IPS-18c (cell line): ENCODE data around the gene LSMEM2.

Experiments
- H3K4me3 ChIP-seq: 2 replicates; pipeline ENCODE4 v1.7.0; 2013; ENCODE audit warnings: low read depth, mild to moderate bottlenecking, low read length, moderate library complexity; ENCODE audit not compliant: insufficient read depth
- H3K9me3 ChIP-seq: one replicate; pipeline ENCODE4 v1.6.1; 2013; ENCODE audit warnings: mild to moderate bottlenecking, low read length, moderate library complexity; ENCODE audit not compliant: control insufficient read depth, insufficient read depth

Gene LSMEM2

DNA sequence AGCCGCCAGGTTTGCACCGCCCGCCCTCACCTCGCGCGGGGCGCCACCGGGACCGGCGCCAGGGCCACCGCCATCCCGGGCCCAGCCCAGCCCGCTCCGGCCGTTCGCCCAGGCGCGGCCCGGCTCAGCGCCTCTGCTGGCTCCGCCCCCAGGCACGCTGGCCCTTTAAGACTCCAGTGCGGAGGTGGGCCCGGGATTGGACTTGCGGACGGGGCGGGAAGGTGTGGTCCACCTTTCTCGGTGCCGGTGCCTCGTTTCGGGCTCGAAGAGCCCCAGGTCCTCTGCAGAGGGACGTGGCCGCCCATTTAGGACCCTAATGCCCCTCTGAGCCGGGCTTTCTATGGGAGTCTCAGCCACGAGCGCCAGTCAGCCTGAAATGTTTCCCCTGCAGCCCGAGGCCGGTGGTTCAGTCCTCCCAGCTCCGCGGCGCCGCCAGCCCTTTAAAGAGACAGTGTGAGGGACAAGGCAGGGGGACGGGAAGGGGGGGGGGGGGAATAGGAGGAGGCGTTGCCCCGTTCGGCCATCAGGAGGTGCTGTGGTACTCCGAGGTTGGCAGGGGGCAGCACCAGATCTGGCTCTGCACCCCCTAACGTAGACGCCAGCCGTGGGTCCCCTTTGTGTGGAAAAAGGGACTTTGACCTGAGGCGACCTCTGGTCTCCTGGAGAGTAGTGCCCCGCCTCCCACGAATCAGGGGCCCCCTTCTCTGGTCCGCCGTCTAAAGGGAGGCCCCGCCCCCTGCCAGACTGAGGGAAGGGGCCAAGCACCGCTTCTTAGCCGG lies 42.6 kb downstream of the LSMEM2 start:
- peak overlapping the region; percentile 71 for H3K4me3 ChIP-seq
- H3K9me3 ChIP-seq: no peaks in the 10 kb centered on the region

DNA sequence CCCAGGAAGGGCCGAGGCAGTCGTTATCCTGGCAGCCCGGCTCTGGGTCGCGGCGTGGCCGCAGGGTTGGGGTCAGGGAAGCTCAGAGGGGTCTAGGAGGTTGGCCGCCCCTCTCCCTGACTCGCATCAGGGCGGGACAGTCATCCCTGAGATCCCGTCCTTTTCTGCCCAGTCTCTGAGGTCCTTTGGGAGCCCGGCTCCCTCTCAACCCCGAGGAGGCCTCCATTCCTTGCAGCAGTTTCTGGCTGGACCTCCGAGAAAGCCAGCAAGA lies 43.2 kb downstream of the LSMEM2 start:
- Histone ChIP-seq H3K4me3 (peak overlapping the region; percentile 71), H3K9me3 (no peaks in the 10 kb centered on the region)

DNA sequence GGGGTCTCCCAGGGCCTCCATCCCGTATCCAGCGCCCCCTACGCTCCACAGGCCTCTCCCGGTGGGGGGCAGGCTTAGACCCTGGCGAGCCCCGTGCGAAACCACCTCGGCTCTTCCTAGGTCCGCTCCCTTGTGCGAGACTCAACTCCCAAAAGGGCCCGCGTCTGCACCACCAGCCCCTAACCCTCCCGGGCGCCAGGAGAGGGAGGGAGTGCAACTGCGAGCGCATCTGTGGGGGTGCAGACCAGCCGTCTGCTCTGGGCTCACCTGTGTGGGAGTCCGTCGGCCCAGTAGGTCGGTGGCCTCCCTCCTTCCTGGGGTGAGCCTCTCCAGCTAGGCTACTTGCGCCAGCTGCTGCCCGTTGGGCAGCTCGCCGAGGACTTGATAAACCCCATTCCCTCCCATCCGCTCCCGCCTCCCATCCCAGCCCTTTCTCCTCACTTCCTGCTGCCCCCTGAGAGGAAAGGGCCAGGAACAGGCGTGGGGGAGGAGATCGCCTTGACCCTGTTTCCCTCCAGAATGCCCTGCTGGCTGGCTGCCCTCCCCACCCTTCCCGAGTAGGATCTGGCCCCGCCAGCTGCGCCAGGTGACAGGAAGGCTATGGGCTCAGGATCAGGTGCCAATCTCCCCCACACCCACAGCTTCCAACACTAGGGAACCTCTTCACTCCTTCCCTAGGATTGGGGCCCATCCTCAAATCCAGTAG lies 43.7 kb downstream of the LSMEM2 start, which contains the start of gene HYAL2:
TSS of gene HYAL2 (minus strand) at position 360 of the 706 bp plus-strand sequence. CDS start 2,256 bp downstream, outside the sequence.
- Histone ChIP-seq H3K9me3 (no peaks in the 10 kb centered on the region), H3K4me3 (peak within 1 kb of the TSS; percentile 71)

DNA sequence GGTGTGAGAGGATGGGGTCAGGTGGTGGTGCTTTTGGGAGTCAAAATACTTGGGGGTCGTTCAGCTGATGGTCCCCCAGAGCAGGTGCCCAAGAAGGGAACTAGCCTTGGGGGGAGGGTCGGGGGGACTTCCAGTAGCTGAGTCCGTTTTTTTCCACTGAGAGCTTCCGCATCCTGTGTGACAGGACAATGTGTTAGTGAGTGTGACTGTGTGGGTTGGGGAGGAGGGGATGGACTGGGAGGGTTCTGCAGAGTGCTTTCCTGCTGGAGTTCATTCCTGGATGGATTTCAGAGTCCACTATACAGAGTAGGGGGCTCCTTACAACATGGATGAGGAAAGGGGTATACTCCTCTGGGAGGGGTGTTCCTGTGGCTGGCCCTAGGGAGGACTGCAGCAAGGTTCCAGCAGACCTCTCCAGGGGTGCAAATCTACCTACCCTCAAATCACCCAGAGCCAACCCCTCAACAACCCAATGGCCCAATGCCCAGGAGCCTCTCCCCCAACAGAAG lies 44.3 kb downstream of the LSMEM2 start:
- Histone ChIP-seq H3K4me3 (peak overlapping the region; percentile 71), H3K9me3 (peaks cover 4% of the 10 kb centered on the region)

DNA sequence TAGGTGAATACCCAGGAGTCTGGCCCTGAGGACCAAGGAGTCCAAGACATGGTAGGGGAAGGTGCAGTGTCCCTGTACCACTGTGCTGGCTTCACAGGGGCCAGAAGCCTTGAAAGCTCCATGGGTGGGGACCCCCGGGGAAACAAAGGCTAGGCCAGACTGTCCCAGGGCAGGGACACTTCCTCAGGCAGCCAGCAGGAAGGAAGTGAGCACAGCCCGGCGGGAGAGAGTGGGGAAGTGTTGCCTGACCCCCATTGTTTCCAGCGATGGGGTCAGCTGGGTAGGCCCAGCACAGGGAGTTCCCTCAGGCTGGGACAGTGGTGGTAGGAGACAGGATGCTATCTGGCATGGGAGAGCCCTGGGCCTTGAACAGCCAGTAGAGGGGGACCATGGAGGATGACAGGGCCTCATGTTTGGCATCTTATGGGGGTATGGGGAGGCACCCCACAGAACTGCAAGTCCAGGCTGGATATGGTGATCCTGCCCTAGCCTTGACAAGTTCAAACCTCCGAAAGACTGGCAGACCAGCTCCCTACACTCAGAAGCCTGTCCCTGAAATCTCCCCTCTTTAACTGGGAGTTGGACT lies 44.8 kb downstream of the LSMEM2 start:
- peaks cover 8% of the 10 kb centered on the region for H3K9me3 ChIP-seq
- H3K4me3 ChIP-seq: no peak overlapping the region

DNA sequence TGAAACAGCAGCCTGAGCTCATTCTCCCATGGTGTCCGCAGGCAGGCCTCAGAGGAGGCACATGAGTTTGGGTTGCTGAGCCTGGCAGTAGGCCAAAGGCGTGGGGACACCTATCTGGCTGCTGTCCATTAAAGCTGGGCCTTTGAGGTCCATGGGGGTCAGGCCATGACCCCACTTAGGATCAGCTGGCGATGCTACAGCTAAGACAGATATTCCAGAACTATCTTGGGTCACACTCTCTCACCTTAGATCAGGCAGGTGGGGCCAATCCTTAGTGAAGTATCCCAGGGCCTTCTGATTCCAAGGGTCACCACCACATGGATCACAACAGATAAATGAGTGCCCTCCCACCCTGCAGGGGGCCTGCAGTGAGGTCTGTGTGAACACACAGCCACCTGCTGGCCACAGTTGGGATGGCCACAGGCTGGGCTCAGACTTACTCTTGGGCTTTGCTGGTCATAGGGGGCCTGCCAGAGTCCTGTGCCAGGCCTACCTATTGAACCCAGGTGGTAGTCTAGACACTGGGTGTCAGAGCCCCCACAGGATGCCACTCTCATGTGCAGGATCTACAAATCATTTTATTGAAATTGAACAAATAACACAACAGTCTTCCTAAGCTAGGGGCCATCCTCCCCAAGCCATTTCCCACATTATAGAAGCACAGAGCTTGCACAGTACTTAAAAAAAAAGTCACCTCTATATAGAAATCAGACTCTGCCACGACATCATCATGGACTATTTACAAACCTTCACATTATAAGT lies 45.6 kb downstream of the LSMEM2 start:
- peaks cover 8% of the 10 kb centered on the region for H3K9me3 ChIP-seq

DNA sequence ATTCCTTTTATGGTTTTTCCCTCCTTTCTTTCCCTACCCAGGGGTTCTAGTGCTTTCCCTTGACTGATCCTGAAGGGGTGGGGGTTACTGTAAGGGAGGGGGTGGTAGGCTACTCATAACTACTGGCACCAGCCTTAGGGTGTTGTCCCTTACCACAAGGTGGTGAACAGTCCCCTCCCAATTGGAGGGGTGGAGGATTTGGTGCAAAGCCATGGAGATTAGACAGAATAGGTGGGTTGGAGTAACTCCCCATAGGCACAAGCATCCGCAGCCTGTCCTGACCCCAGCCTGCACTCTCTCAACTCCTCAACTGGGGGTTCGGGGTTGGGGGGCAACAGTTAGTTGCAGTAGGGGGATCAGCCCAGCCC lies 46.2 kb downstream of the LSMEM2 start:
- Histone ChIP-seq H3K4me3 (no peak overlapping the region), H3K9me3 (peaks cover 8% of the 10 kb centered on the region)

More for the DNA sequence above, 45.6 kb downstream of the LSMEM2 start:
- no peak overlapping the region for H3K4me3 ChIP-seq

DNA sequence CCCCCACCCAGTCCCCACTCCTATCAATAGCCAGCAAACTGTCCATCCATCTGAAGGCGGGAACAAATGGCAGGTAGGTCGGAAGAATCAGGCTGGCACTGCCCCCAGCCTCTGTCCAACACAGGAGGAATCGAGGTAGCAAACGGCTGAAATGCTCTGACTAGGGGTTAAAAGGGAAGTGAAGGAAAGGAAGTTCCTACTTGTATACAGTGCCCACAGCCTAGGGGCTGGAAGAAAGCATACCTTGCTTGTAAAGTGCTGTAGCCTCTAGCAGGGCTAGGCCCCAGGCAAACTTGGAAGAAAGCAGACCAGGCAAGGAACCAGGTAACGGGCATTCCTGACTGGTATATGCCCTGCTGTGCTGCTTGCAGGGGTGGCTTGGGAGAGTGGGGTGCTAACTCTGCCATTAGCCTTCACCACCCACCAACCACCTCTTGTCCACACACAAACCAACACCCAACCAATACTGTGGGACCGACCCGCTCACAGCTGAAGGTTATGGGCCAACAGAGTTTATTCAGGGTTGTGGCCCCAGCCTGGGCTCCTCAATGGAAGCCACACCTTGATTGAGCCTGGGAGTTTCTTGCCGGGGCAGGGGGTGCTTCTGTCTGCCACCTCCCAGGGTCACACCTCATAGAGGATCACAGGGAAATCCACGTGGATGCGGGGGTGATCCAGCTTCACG lies 46.8 kb downstream of the LSMEM2 start:
- peaks cover 8% of the 10 kb centered on the region for H3K9me3 ChIP-seq
- H3K4me3 ChIP-seq: no peak overlapping the region

DNA sequence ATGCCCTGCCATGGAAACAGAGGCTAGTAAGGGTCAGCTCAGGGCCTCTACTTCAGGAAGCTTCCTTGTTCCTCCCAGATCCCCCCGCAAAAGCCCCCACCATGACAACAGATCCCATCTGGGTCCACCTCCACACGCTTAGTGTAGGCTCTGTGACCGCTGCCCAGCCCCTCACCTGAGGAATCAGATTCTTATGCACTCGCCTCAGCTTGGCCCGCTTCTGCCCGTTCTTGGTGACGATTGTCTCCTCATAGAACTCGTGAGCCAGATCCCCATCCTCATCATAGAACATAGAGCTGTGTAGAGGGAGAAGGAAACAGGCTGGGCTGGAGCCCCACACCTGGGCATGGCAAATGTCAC lies 47.3 kb downstream of the LSMEM2 start:
- Histone ChIP-seq H3K9me3 (peaks cover 8% of the 10 kb centered on the region), H3K4me3 (no peak overlapping the region)

DNA sequence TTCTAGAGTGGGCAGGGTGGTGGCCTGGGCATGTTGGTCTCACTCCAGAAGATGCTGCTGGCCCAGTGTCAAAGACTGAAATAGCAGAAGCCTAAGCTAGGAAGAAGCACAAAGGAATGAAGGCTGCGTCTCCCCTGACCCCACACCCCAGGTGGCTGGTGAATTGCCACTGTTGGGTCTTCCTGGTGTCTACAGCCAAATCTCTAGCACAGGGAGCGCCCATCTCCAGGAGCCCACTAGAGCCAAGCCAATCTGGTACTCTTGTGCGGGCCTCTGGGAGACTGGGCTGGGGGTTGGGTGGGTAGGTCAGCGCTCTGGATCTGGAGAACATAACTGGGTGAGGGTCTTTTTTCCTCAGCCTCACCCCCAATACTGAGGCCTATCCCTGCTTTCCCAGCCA lies 48.2 kb downstream of the LSMEM2 start:
- peaks cover 8% of the 10 kb centered on the region for H3K9me3 ChIP-seq
- peak overlapping the region; percentile 91 for H3K4me3 ChIP-seq

DNA sequence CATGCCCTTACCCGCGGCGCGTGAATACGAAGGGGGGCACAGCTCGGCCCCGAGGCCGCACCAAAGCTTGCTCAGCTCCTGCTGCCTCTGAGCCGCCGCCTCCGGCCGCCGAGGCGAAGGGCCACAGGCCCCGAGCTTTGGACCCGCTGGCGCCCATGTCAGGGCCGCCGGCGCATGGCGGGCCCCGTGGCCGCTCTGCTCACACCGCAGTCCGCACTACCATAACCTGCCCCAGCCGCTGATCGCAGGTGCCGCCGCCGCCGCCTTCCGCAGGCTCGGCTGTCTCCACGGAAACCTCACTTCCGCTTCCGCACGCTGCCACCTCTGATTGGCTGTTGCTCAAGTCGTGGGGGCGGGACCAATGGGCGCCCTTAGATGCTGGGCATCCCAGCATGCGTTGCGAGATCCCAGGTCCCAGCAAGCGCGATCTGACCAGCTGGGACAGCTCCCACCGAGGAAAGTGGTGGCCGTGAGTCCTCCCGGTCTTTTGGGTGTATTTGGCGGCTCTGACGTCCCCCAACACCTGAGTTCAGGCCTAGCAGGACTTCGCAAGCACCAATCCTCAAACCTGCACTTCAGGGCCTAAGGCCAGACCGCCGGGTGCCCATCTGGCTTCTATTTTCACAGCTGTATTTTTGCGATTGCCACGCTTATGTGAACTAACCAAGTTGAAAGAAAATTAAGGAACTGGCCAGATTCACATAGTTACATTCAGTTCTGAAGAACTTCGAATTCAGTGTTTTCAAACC lies 49.2 kb downstream of the LSMEM2 start, which contains the start of gene TUSC2:
TSS of gene TUSC2 (minus strand) at position 281 of the 749 bp plus-strand sequence. CDS start at position 157, 124 bp downstream.
- Histone ChIP-seq H3K4me3 (peak within 1 kb of the TSS; percentile 91), H3K9me3 (peaks cover 8% of the 10 kb centered on the region)

DNA sequence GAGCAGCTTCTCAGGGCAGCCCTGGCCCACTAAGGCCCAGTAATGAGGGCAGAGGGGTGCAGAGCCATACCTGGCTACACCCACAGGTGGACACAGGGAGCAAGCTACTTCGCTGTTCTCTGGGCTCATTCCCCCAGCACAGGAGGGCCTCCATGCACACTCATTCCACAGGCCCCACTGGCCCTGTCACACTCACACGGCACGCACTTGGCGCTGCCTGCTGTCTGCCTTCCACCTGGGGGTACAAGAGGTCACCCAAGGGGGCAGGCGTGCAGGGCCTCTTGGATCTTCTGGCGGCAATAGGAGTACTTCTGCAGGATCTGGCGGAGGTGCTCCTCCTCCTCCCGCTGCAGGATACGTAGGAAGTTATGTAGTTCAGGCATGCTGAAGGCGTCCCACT lies 51.4 kb downstream of the LSMEM2 start:
- H3K4me3 ChIP-seq: no peak overlapping the region

DNA sequence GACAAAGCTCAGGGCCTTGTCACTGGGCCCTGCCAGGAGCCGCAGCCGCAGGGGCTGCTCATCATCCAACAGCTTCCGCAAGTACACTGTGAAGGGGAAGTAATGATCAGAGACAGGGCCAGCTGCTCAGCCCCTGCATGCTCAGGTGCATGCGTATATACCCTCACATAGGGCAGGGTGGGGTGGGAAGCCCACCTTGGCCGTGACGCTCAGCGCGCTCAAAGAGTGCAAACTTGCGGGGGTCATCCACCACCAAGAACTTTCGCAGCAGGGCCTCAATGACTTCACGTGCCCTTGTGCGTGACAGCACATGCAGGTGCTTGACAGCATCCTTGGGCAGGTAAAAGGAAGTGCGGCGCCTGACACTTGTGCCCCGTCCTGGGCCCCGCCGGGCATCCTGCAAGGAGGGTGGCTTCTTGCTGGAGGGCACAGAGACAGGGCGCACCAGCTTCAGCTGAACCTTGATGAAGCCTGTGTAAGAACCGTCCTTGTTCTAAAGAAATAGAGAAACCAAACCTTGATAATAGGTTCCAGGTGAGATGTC lies 52.5 kb downstream of the LSMEM2 start:
- no peak overlapping the region for H3K4me3 ChIP-seq
- H3K9me3 ChIP-seq: peaks cover 8% of the 10 kb centered on the region

More for the DNA sequence above, 51.4 kb downstream of the LSMEM2 start:
- peaks cover 8% of the 10 kb centered on the region for H3K9me3 ChIP-seq

DNA sequence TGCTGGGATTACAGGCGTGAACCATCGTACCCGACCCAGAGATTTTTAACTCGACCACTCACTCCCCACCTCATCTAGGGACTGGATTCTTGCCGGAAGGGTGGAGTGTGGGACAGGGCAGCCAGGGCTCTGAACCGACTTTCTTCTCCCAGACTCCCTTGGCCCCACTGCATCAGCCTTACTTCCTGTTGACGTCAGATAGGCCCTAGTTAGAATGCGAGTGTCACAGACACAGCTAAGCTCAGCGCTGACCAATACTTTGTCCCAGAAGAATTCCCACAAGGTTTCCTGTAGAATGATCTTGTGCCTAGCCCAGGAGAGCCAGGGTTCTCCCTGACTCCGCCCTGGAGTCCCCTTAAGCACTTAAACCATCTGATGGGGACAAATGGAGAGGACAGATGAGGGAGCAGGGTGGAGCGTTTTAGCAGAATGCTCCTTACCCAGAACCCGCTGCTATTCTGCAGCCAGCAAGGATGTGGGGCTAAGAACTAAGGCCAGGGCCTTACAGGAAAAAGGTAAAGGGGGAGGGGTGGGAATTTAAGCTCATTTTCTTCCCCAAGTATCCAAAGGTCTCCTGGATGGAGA lies 54.9 kb downstream of the LSMEM2 start:
- Histone ChIP-seq H3K9me3 (no peaks in the 10 kb centered on the region), H3K4me3 (no peak overlapping the region)

DNA sequence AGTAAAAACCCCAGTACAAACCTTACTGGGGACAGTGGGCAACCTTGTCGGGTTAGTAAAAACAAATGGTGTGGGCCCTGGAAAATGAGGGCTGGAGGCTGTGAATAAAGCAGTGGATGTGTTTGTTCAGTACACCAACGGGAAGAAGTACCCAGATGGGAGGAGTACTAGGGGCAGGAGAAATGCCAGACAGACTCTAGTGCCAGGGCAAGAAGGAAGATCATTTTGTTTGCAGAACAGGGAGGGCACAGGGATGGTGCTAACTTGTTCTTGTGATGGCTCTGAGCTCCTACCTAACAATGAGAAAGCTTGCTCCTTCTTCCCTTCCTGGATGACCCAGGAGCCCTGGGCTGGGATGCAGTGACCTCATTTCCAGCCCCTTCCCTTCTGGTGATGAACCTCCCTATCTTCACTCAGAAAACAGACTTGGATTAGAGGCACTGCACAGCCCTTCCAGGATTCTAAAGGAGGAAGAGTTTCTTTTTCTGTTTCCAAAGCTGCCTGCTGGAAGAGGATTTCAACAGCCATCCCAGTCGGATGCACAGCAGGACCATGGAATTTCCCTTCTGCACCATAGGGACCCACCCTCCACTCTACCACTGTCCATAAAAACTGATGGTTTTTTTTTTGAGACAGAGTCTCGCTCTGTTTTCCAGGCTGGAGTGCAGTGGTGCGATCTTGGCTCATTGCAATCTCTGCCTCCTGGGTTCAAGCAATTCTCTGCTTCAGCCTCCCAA lies 55.6 kb downstream of the LSMEM2 start:
- Histone ChIP-seq H3K9me3 (no peaks in the 10 kb centered on the region), H3K4me3 (no peak overlapping the region; the same call in 1 of the 2 replicates)
